ENCODE data around the gene EML4.
"Not testable (repeated sequence)": the region's sequence is repeated elsewhere in the genome, so short reads cannot be mapped to it uniquely, and the experiment has no call there.

Gene EML4

DNA sequence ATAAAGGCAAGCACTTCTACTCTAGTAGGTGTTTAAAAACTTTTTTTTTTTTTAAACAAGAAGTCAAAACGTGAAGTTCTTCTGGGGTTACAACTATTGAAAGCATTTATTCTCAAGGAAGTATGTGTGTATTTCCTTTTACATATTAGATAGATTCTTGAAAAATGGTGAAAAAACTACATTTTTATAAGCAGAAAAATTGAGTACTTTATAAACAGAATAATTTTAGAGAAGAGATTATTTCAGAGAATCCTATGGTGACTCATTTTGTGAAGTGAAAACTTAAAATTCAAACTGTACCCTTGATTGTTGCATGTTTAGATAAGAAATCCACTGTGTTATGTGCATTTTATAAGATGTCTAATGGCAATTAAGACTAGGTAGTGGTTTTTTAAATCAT, 2.9 kb downstream of the EML4 start:
- no peak for DNase-seq

DNA sequence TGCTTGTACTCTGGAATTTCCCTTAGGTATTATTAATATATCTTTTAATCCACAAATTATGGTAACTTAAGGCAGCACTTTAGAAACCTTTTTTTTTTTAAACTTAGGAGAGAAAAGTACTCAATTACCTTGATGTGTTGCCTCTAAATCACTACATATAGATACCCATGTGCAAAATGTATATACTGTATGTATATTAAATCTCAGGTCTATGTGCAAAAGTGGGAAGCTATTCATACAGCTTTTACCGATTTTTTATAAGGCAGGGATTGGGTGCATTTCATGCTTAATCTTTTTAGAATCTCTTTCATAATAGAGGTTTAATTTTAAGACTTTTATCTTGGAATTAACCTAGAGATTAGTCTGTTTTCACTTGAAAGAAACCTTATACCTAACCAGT, 3.4 kb downstream of the EML4 start:
- no peak for DNase-seq

DNA sequence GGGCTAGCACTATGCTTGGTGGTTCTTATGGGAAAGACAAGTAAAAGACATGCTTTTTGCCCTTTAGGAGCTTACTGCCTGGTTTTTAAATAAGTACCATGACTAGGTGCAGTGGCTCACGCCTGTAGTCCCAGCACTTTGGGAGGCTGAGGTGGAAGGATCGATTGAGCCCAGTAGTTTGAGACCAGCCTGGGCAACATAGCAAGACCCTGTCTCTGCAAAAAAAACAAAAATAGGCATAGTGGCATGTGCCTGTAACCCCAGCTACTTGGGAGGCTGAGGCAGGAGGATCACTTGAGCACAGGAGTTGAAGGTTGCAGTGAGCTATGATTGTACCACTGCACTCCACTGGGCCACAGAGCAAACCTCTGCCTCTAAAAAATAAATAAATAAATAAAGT, 4.3 kb downstream of the EML4 start:
- DNase-seq = not testable (repeated sequence)

DNA sequence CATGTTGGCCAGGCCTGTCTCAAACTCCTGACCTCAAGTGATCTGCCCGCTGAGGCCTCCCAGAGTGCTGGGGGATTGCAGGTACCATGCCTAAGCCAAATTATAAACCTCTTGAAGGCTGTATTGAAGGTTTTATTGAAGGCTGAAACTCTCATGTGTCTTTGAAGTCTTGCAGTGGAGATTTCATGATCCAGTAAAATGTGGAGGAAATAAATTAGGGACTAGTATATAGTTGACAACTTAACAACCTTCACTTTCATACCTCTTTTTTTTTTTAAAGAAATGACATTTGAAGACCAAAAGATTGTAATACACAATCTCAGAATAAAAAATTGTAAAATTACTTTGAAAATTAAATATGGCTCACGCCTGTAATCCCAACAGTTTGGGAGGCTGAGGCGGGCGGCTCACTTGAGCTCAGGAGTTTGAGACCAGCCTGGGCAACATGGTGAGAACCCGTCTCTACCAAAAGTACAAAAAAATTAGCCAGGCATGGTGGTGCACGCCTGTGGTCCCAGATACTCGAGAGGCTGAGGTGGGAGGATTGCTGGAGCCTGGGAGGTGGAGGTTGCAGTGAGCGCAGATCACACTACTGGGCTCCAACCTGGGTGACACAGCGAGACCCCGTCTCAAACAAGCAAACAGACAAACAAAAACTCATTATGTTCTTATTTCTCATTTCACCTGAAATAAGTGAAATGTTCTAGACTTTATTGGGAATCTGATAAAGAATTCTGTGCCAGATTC, 8.0 kb downstream of the EML4 start:
- DNase-seq = no peak

DNA sequence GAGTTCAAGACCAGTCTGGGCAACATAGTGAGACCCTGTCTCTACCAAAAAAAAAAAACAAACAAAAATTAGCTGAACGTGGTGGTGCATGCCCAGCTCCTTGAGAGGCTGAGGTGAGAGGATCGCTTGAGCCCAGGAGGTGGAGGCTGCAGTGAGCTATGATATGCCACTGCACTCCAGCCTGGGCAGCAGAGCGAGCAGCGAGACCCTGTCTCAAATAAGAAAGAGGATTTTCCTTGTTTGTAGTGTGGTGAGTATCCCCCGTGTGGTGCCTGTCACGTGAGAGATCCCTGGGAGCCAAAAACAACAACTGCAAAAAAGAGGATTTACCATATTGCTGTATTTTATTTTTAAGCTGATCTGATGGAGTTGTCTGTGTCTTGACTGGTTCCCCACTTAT, 9.2 kb downstream of the EML4 start:
- no peak for DNase-seq

DNA sequence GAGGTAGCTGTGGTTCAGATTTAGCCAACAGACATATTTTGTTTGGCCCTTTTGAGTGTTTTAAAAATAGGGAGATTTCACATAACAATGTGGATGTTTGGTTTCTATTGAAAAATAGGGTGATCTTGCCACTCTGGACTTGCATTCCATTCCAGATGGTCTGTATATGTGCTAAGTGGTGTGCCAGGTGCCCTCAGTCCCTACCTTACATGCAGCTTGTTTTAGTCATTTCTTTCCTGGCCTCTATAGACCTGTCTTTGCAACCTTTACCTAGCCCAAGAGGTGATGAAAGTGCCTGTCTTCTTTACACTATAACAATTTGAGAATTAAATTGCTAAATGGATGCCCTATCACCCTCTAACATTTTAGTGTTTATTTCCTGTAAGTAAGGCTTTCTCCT, 11.1 kb downstream of the EML4 start:
- DNase-seq = no peak

DNA sequence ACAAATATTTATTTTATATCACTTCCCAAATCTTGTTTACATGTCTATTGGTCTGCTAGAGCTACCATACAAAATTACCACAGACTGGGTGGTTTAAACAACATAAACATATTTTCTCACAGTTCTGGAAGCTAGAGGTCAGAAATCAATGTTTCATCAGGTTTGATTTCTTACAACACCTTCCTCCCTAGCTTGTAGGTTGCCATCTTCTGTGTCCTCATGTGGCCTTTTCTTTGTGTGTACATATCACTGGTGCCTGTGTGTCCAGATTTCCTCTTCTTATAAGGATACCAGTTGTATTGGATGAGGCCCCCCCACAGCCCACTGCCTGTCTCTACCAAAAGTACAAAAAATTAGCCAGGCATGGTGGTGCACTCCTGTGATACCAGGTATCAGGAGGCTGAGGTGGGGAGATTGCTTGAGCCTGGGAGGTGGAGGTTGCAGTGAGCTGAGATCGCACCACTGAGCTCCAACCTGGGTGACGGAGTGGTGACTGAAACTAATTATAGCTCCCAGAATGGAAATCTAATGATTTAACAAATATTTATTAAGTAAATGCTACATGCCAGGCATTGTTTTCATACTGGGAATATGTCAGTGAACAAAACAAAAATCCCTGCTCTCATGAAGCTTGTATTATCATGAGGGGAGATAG, 13.6 kb downstream of the EML4 start:
- DNase-seq = no peak

DNA sequence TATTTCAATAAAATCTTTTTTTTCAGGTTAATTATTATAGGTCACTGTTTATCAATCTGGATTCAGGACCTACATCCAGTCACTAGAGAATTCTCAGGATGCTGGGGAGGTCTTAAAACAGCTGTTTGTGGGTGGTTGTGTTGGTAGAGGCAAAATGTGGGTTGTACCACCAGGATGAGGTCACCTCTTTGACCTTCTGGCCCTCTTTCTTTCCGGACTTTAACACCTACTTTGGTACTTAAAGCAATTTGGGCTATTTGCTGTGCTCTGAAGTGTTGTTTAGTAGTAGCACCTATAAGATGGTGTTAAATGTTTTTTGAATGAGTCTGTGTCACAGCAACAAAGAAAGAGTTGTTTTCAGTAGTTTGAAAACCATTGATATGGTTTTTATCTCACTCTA, 14.6 kb downstream of the EML4 start:
- DNase-seq = no peak

DNA sequence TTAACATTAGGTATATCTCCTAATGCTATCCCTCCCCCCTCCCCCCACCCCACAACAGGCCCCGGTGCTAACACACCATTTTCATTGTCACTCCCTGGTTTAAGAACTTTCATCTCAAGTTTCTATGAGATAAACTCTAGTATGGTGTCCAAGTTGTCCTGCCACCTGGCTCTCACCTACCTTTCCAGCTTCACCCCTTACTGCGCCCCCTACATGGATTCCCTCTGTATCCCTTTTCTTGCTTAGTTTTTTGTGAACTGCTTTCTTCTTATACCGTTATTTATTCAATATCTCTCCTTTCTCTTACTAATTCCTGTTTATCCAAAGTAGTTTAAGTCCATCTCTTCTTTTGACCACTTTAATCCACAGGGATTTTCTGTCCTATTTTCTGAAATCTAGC, 15.2 kb downstream of the EML4 start:
- no peak for DNase-seq

DNA sequence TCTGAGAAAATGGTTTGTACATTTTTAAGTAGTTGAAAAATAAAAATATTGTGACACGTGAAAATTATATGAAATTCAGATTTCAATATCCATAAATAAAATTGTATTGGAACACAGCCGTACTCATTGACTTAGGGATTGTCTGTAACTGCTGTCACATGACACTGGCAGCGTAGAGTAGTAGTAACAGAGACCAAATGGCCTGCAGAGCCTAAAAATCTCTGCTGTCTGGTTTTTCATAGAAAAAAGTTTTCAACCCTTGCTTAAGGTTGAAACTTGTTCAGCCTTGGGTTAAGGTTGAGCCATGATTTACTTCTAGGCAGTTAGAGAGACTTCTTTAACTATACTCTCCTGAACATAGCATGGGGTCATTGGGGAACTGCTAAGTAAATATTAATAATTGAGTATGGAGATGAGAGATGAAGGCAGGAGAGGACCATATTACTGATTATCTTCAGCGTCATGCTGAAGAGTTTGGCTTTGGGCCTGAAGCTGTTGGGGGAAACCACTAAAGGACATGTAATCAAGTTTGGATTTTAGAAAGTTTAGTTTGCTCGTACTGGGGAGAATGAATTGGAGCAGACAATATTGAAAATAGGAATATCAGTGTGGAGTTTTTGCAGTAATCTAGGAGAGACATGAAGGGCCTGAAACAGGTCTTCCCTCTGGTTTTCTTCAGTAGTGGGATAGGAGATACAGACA, 16.2 kb downstream of the EML4 start:
- no peak for DNase-seq

DNA sequence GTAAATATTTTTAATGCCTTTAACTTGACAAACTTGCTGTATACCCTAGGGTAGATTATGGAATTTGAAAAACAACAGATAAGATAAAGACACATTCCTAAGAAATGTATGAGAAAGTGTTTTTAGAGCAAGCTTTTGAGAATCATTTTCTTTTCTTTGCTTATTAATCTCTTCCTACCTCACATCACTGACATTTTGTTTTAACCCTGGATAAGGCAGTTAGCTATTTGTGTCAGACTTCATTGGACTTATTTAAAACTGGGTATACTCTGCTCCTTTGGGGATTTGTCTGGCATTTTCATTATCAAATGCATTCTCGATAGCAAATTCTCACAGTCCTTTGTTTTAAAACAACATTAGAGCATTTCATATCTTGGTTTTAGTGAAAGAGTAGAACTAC, 17.2 kb downstream of the EML4 start:
- no peak for DNase-seq

DNA sequence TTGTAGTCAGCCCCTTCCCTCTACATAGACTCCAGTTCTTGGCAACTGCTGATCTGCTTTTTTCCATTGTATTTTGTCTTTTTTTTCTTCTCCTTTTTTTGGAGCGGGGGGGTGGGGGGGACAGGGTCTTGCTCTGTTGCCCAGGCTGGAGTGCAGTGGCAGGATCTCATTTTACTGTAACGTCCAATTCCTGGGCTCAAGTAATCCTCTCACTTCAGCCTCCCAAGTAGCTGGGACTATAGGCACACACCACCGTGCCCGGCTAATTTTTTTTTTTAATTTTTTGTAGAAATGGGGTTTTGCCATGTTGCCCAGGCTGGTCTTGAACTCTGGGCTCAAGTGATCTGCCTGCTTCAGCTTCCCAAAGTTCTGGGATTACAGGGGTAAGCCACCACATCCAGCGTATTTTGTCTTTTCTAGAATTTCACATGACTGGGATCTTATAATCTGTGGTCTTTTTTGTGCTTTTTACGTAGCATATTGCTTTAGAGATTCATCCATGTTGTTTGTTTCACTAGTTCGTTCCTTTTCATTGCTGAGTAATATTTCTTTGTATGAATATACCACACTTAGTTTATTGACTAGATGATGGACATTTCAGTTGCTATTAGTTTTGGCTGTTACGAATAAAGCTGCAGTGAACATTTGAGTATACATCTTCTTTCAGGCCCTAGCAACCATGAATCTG, 17.9 kb downstream of the EML4 start:
- no peak for DNase-seq

DNA sequence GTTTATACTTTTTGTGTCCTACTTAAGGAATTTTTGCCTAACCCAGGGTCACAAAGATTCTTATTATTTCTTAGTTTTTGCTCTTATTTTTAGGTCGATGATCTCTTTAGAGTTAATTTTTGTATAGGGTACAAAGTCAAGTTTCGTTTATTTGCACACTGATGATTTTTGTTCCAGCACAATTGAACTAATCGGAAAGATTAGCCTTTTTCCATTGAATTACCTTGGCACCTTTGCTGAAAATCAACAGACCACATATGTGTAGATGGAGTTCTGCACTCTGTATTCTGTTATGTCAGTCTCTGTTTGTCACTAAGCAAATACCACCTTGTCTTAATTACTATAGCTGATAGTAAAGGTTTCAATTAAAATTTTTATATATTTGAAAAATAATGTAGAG, 18.7 kb downstream of the EML4 start:
- no peak for DNase-seq

DNA sequence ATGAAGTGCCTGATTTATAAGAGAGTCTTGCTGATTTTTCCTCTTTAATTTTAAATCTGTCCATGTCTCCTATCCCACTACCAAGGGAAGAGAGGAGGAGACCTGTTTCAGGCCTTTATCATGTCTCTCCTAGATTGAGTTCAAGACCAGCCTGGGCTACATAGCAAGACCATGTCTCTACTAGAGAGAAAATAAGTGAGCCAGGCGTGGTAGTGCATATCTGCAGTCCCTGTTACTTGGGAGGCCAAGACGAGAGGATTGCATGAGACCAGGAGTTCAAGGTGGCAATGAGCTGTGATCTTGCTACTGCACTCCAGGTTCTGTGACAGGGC, 20.0 kb downstream of the EML4 start:
- DNase-seq = no peak

DNA sequence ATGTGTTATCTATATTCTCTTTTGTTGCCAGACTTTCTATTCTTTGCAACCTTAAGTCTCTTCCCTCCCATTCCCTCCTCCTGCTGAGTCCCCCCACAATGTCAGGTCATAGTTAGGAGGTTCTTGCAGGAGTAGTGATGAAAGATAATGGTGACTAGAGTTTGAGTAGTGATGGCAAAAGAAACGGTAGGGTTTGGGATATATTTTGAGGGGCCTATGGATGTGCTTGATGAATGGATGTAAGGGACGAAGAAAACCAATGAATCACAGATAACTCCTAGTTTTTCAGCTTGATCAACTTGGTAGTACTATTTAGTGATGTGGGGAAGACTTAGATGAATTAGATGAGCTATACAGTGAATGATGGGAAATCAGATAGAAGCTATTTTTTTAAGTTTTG, 21.0 kb downstream of the EML4 start:
- no peak for DNase-seq

DNA sequence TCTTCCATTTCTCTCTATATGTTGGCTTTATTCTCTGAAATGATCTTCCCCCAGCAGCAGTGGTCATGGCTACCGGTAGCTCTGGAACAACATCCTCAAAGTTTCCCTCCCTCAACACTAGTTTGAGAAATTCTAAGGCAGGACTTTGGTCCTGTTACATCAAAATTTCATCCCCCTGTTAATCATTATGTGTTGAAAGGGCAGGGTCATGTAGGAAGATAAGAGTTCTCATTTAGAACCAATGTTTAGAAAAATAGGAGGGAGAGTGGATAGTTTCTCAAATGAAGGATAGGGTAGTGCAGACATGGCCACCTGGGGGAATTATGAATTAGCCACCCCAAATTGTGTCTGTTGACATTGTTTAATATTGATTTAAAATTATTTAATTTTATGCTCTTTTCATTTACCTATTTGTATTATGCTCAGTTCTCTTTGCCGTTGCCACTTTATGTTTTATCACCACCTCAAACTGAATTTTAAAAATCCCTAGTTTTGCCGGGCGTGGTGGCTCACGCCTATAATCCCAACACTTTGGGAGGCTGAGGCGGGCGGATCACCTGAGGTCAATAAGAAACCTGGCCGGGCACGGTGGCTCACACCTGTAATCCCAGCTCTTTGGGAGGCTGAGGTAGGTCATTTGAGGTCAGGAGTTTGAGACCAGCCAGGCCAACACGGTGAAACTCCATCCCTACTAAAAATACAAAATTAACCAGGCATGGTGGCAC, 22.3 kb downstream of the EML4 start:
- DNase-seq = no peak

DNA sequence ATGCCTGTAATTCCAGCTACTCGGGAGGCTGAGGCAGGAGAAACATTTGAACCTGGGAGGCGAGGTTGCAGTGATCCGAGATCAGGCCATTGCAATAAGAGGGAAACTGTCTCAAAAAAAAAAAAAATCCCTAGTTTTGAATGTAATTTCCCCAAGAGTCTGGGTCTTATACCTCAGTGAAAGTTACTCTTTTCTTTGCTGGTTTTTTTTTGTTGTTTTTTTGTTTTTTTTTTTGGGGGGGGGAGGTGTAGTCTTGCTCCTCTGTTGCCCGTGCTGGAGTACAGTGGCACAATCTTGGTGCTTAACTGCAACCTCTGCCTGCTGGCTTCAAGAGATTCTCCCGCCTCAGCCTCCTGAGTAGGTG, 22.8 kb downstream of the EML4 start:
- DNase-seq = no peak

DNA sequence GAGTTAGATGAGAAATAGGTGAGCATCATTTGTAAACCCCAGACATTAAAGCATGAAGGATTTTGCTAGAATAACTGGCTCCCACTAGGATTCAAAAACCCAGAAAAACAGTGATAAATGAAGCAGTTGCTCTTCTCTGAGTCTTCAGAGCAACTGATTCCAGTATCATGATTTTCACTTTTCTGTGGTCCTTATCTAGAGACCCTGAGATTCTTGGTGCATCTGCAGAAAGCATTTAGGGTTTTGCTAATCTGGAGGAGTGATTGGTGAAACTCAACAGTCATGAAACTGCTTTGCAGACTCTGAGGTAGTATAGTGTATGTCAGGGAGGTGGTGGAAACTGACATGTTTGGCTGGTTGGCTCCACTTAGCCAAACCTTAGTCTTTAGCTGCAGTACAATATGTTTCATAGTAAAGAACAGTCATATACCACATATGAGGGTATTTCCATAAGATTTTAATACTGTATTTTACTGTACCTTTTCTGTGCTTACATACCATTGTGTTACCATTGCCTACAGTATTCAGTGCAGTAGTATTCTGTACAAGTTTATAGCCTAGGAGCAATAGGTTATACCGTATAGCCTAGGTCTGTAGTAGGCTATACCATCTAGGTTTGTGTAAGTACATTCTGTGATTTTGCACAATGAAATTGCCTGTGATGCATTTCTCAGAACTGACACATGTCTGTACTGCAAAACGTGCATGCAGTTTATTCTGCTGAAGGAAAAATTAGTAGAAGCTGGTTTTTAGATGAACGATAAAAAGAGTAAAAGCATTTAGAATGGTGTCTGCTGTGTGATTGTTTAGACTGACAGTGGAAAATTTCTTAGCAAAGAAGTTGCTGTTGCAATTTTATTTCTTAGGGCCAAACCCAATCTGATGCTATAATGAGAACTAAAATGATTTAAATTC, 23.8 kb downstream of the EML4 start:
- DNase-seq = no peak

DNA sequence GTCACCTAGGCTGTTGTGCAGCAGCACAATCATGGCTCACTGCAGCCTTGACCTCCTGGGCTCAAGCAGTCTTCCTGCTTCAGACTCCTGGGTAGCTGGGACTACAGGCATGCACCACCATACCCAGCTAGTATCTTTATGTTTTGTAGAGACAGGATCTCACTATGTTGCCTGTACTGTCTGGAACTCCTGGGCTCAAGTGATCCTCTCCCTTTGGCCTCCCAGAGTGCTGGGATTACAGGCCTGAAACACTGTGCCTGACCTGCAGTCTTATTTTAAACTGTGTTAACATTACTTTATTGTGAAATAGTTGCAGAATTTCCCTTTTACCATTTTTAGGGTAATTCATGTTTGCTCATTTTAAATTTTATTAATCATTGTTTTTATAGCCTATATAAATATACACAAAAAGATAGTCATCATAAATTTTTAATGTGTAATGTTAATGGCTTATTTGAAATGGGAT, 24.6 kb downstream of the EML4 start:
- no peak for DNase-seq

DNA sequence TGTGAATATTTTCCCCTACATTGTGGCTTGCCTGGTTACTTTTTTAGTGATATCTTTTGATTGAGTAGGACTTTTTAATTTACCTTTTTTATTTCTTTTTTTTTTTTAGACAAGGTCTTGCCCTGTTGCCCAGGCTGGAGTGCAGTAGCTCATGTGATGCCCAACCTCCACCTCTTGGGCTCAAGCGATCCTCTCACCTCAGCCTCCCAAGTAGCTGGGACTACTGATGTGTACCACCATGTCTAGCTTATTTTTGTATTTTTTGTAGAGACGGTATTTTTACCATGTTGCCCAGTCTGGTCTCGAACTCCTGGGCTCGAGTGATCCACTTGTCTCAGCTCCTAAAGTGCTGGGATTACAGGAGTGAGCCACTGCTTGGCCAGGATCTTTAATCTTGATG, 25.3 kb downstream of the EML4 start:
- no peak for DNase-seq

DNA sequence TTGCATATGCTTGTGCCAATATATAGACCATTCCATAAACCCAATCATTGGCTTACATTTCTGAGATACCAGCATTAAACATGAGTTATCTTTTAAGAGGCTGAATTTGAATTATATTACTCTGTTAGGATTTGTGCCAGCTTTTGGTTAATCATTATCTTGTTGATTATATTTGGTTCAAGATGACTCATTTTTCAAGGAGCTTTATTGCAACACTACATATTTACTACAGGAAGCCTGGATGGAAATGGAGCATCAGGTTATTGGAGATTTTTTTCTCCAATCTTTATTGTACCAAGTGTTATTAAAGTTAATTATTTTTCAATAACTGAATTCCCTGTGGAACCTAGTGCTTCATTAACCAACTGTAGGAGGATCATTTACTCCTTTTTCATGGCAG, 26.4 kb downstream of the EML4 start:
- no peak for DNase-seq

DNA sequence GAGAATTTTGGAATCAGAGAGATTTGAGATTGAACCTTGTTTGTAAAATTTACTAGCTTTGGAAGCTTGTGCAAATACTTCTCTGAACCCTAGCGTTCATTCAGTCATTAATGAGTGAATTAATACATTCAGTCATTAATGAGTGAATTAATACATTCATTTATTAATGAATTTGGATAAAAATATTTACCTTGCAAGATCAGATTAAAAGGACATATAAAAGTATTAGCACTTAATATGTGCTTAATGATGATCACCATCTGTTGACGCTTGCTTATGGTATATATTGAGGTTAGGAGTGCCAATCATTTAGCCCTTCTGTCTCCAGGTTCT, 26.9 kb downstream of the EML4 start:
- no peak for DNase-seq
